Measurements from ENCODE around the gene NELFE. TPM values are rescaled to one million over a fixed set of nuclear protein-coding genes. Genes with fewer than 3 reads are reported as not detected.
"Not testable (repeated sequence)": the region's sequence is repeated elsewhere in the genome, so short reads cannot be mapped to it uniquely, and the experiment has no call there.

The NELFE gene
- total RNA-seq, 1 donor from 2014 or later, result 71.8 TPM

DNA sequence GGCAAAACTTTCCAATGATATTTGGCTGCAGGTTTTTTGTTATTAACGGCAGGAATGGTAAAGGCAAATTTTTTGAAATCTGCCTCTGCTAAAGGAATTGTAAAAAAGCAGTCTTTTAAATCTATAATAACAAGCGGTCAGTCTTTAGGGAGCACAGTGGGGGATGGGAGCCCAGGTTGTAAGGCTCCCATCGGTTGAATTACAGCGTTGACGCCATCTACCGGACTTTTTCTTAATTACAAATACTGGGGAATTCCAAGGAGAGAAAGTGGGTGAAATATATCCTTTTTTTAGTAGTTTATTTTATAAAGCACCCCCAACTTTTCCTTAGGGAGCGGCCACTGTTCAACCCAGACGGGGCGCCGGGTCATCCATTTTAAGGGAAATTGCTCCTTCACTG is 30.6 kb upstream of the NELFE start:
- not testable (repeated sequence) for H3K27me3 Mint-ChIP-seq; H3K36me3 Mint-ChIP-seq (ENCODE audit: insufficient read depth); H3K4me1 Mint-ChIP-seq (ENCODE audit: low read depth); H3K27ac Mint-ChIP-seq; H3K9me3 Mint-ChIP-seq (ENCODE audit: low read depth); H3K4me3 Mint-ChIP-seq (ENCODE audit: low read depth); DNase-seq (ENCODE audit: low spot score, unreplicated experiment)

DNA sequence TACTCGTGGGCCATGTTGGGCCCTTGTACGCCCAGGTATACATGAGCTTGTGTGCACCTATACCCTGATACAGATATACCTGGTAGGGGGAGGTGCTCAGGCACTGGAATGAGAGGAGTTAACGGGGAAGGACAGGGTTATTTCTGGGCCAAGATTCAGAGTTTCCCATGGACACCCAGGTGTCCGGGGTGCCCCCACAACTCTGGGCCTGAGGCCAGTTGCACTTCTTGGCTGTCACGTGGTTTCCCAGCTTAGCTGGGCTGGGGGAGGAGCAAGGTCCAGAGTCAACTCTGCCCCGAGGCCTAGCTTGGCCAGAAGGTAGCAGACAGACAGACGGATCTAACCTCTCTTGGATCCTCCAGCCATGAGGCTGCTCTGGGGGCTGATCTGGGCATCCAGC is 23.0 kb upstream of the NELFE start, which contains the start of gene C4A:
TSS of gene C4A (plus strand) at position 314 of the 400 bp plus-strand sequence. CDS start at position 365, 51 bp downstream.
- H3K27me3 Mint-ChIP-seq; H3K9me3 Mint-ChIP-seq (ENCODE audit: low read depth); H3K36me3 Mint-ChIP-seq (ENCODE audit: insufficient read depth); H3K4me1 Mint-ChIP-seq (ENCODE audit: low read depth); DNase-seq (ENCODE audit: low spot score, unreplicated experiment); H3K4me3 Mint-ChIP-seq (ENCODE audit: low read depth); H3K27ac Mint-ChIP-seq: not testable (repeated sequence)

GRCh38 chr6:31980998-31981397 is 22.2 kb upstream of the NELFE start:
- not testable (repeated sequence) for H3K4me1 Mint-ChIP-seq (ENCODE audit: low read depth); H3K9me3 Mint-ChIP-seq (ENCODE audit: low read depth); H3K4me3 Mint-ChIP-seq (ENCODE audit: low read depth); H3K36me3 Mint-ChIP-seq (ENCODE audit: insufficient read depth); H3K27ac Mint-ChIP-seq; DNase-seq (ENCODE audit: low spot score, unreplicated experiment); H3K27me3 Mint-ChIP-seq

DNA sequence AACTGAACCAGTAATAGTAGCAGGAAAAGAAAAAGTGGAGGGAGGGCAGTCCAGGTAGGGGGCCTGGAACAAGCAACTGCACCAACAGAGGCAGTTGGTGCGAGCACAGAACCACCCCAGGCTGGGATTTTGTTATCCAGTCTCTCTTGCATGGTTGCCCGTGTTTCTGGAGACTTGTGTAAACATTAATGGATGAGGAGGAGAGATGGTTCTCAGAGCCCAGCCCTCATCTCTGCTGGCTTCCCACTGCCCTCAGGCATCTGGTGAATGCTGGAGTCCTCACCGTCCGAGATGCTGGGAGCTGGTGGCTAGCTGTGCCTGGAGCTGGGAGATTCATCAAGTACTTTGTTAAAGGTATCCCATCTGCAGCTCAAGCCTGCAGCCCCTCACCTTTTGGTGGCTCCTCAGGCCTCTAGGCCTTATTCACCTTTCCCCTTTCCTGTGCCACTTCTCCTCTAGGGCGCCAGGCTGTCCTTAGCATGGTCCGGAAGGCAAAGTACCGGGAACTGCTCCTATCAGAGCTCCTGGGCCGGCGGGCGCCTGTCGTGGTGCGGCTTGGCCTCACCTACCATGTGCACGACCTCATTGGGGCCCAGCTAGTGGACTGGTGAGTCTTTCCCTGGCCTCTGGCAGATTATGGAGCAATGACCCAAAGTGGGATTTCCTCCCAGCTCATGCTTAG is 21.6 kb upstream of the NELFE start:
- not testable (repeated sequence) for H3K27ac Mint-ChIP-seq; H3K4me3 Mint-ChIP-seq (ENCODE audit: low read depth); H3K4me1 Mint-ChIP-seq (ENCODE audit: low read depth); H3K9me3 Mint-ChIP-seq (ENCODE audit: low read depth); DNase-seq (ENCODE audit: low spot score, unreplicated experiment); H3K27me3 Mint-ChIP-seq
- H3K36me3 Mint-ChIP-seq (ENCODE audit: insufficient read depth), result peaks cover 10% of the 10 kb centered on the region

DNA sequence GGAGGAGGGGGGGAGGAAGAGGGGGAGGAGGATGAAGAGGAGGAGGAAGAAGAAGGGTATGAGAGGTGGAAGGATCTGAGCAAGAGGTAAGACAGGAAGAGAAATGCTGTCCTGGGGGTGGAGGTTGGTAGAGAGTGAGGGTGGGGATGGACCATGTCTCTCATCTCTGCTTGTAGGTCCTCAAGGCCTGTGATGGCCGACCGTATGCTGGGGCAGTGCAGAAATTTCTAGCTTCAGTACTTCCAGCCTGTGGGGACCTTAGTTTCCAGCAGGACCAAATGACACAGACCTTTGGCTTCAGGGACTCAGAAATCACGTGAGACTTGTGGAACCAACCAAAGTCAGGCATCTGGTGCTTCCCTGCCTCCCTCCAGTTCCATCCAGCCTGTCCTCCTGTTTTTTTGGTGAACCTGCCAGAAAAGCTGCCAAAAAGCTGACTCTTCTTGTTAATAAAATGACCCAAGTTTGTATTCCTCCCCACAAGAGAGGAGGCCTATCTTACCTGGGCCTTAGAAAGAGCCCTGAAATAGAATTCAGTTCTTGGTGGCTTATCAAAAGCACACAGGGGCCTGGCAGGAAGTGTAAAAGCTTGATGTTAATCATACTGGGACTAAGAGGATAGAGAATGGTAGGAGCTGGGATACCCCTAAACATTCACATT is 20.6 kb upstream of the NELFE start:
- H3K27me3 Mint-ChIP-seq, result no peaks in the 10 kb centered on the region
- no peak overlapping the region for H3K27ac Mint-ChIP-seq
- H3K36me3 Mint-ChIP-seq (ENCODE audit: insufficient read depth), result peaks cover 17% of the 10 kb centered on the region
- no peak for TF ChIP-seq CTCF (IDR thresholded peaks at IDR 0.05; ENCODE audit: unreplicated experiment)
- H3K4me1 Mint-ChIP-seq (ENCODE audit: low read depth), result no peaks in the 10 kb centered on the region
- no peak for DNase-seq (ENCODE audit: low spot score, unreplicated experiment)
- H3K9me3 Mint-ChIP-seq (ENCODE audit: low read depth), result no peaks in the 10 kb centered on the region
- H3K4me3 Mint-ChIP-seq (ENCODE audit: low read depth), result no peak overlapping the region

DNA sequence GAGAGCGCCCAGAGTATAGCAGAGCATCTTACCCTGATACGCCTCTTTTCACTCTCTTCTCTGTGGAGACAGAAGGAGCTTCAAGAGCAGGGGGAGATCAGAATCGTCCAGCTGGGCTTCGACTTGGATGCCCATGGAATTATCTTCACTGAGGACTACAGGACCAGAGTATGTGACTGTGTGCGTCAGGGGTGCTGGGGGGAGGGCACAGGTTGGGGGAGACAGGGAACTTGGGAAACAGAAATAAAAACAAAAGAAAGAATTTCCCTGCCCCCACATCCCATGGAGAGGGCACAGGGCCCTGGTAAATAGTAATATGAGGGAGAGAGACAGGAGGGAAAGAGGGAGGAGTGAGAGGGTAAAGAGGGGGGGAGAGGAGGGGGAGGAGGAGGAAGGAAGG is 20.1 kb upstream of the NELFE start:
- Mint-ChIP-seq H3K27ac (no peak overlapping the region), H3K4me3 (ENCODE audit: low read depth) (no peak overlapping the region), H3K36me3 (ENCODE audit: insufficient read depth) (peaks cover 21% of the 10 kb centered on the region), H3K9me3 (ENCODE audit: low read depth) (no peaks in the 10 kb centered on the region), H3K27me3 (no peaks in the 10 kb centered on the region), H3K4me1 (ENCODE audit: low read depth) (no peaks in the 10 kb centered on the region)
- TF ChIP-seq CTCF (IDR thresholded peaks at IDR 0.05; ENCODE audit: unreplicated experiment), result no peak
- DNase-seq (ENCODE audit: low spot score, unreplicated experiment), result no peak

DNA sequence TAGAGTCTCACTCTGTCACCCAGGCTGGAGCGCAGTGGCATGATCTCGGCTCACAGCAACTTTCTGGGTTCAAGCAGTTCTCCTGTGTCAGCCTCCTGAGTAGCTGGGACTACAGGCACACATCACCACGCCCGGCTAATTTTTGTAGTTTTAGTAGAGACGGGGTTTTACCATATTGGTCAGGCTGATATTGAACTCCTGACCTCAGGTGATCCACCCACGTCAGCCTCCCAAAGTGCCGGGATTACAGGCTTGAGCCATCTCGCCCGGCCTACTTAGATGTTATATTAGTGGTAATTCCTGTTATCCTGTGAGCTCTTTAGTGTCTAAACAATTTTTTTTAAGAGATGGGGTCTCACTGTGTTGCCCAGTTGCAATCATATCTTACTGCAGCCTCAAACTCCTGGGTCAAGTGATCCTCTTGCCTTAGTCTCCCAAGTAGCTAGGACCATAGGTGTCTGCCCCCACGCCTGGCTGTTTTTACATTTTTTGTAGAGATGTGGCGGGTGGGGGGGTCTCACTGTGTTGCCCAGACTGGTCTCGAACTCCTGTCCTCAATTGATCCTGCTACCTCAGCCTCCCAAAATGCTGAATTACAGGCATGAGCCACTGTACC is 19.2 kb upstream of the NELFE start:
- Mint-ChIP-seq H3K27me3 (no peaks in the 10 kb centered on the region), H3K27ac (no peak overlapping the region), H3K4me3 (ENCODE audit: low read depth) (no peak overlapping the region)

DNA sequence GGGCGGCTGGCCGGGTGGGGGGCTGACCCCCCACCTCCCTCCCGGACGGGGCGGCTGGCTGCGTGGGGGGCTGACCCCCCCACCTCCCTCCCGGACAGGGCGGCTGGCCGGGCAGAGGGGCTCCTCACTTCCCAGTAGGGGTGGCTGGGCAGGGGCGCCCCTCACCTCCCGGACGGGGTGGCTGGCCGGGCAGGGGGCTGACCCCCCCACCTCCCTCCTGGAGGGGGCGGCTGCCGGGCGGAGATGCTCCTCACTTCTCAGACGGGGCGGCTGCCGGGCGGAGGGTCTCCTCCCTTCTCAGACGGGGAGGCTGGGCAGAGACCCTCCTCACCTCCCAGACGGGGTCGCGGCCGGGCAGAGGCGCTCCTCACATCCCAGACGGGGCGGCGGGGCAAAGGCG is 17.3 kb upstream of the NELFE start:
- H3K27ac Mint-ChIP-seq; H3K27me3 Mint-ChIP-seq; H3K9me3 Mint-ChIP-seq (ENCODE audit: low read depth); H3K4me3 Mint-ChIP-seq (ENCODE audit: low read depth); DNase-seq (ENCODE audit: low spot score, unreplicated experiment): not testable (repeated sequence)
- Mint-ChIP-seq H3K4me1 (ENCODE audit: low read depth) (peaks cover 12% of the 10 kb centered on the region), H3K36me3 (ENCODE audit: insufficient read depth) (peaks cover 24% of the 10 kb centered on the region)

More for the DNA sequence above, 19.2 kb upstream of the NELFE start:
- Mint-ChIP-seq H3K36me3 (ENCODE audit: insufficient read depth) (peaks cover 21% of the 10 kb centered on the region), H3K4me1 (ENCODE audit: low read depth) (peaks cover 5% of the 10 kb centered on the region), H3K9me3 (ENCODE audit: low read depth) (no peaks in the 10 kb centered on the region)
- DNase-seq (ENCODE audit: low spot score, unreplicated experiment), result no peak
- no peak for TF ChIP-seq CTCF (IDR thresholded peaks at IDR 0.05; ENCODE audit: unreplicated experiment)
